T-helper 1 cell treated with Interleukin-12 subunit alpha and Interleukin-12 subunit beta and Interleukin-4 antibody, amounts not matched to agents 30 ng/mL and 1 ng/mL, for 36 hours (primary cell): ENCODE results near the gene TSHZ2. TPM values are rescaled to one million over a fixed set of nuclear protein-coding genes. Genes with fewer than 3 reads are reported as not detected.
"Not testable (repeated sequence)": the region's sequence is repeated elsewhere in the genome, so short reads cannot be mapped to it uniquely, and the experiment has no call there.

ENCODE experiments used
- intact Hi-C: fragments of 100-400 bp; cut with micrococcal nuclease; formaldehyde crosslinking; loops from one replicate; pipeline ENCODE4 v1.15.1; 2024
- total RNA-seq: library from RNA; stranded (reverse); gene quantifications from 2 replicates; pipeline ENCODE4 v1.2.3, GENCODE V29; 2022

TSHZ2 gene
- total RNA-seq, 1 donor from 2014 or later = 28.4 TPM

- intact Hi-C loops = not testable (repeated sequence)
These were observed 551.5 kb downstream of the TSHZ2 start for GRCh38 chr20:53523615-53524014.

DNA sequence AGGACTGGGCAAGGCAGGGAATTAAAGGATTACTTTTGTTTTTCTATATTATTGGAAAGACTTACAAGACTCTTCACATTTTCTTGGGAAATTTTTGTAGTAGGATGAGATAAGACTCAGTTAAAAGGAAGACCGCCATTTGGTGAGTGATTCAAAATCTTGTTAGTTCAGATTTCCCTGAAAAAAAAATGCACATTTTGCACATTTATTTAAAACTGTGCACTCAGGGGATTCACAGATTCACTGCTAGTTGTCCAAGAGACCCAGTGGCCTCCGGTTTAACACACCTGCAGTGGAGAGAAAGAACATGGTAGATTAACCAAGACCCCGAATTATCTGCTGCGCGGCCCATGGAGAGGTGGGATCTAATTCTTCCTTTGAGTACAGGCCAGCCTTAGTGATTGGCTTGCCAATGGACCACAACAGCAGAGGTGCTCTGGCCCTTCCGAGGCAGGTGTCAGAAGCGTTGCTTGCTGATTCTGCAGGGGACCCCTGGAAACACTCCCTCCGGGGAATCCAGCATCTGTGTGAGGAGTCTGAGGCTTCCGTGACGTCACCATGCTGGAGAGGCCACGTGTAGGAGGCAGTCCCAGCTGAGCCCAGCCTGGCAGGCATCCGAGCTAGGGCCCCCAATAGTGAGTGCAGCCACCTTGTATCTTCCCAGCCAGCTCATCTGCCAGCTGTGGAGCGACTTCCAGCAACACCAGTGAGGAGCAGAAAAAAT lies 552.6 kb downstream of the TSHZ2 start:
- intact Hi-C loops = no loop called here

DNA sequence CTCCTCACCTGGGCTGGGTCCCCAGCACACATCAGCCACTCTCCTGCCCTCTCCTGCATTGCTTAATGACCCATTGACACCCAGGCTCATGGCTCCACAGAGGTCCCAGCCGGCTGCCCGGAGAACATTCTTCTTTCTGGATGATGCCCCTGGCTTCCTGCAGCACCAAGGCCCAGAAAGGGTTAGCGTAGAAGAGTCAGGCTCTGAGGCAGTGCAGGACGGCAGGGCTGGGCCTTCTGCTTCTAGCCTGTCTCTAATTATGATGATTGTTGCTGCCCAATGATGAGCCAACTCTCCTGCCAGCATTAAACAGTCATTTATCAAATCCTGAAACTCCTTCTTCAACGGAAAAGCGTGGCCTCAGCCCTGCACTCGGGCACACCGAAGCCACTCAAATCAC lies 555.0 kb downstream of the TSHZ2 start:
- intact Hi-C loops = no loop called here

DNA sequence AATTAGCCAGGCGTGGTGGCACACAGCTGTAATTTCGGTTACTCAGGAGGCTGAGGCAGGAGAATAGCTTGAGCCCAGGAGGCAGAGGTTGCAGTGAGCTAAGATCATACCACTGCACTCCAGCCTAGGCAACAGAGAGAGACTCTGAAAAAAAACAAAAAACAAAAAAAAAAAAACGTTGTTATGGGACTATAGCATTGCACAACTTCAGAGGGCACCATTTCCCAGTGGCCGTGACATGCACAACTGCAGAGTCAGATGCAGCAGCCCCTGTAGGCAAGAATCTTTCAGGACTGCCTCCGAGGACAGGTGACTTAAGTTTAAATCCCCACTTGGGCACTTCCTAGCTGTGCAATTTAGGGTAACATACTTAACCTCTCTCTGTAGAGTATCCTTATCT lies 557.5 kb downstream of the TSHZ2 start:
- intact Hi-C loops = no loop called here

GRCh38 chr20:53530440-53530839 lies 558.3 kb downstream of the TSHZ2 start:
- intact Hi-C loops = no loop called here

DNA sequence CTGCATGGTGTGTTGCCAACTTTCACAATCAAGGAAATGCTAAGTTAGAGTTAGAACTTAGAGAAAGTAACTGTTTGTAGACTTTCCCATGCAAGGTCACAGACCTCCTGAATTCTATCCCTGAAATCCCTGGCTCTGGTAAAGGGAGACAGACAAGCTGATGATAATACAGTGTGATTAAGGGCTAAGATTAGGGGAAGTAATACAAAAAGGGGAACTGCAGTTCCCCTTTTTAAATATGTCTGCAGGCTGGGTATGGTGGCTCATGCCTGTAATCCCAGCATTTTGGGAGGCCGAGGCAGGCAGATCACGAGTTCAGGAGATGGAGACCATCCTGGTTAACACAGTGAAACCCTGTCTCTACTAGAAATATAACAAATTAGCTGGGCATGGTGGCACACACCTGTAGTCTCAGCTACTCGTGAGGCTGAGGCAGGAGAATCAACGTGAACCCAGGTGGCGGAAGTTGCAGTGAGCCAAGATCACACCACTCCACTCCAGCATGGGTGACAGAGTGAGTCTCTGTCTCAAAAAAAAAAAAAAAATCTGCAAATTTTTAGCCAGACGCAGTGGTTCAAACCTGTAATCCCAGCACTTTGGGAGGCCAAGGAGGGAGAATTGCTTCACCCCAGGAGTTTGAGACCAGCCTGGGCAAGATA lies 560.6 kb downstream of the TSHZ2 start:
- intact Hi-C loops = not testable (repeated sequence)

DNA sequence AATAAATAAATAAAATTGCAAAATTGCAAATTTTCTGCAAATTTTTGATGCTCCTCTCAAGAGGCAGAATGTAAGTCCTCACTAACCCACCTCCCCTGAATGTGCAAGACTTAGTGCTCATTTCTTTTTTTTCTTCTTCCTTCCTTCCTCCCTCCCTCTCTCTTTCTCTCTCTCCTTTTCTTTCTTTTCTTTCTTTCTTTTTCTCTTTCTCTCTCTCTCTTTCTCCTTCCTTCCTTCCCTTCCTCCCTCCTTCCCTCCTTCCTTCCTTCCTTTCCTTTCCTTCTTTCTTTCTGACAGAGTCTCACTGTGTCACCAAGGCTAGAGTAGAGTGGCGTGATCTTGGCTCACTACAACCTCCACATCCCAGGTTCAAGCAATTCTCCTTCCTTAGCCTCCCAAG lies 561.3 kb downstream of the TSHZ2 start:
- intact Hi-C loops = no loop called here

GRCh38 chr20:53534037-53534436 lies 561.9 kb downstream of the TSHZ2 start:
- intact Hi-C loops = no loop called here

DNA sequence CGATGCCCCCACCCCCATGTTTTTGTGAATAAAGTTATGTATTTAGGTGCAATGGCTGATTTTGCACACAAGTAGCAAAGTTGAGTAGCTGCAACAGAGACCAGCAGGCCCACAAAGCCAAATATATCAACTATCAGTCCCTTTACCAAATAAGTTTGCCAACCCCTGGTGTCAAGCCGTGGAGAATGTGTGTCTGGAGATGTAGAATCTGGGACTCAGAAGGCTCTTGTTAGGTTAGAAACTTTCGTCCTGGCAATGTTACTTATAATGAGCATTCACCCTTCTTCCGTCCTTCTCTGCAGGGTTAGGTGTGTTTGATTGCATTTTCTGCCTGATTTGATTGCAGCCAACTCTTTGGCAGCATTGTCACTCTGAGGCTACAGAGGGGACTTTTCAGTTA lies 563.7 kb downstream of the TSHZ2 start:
- intact Hi-C loops = no loop called here

DNA sequence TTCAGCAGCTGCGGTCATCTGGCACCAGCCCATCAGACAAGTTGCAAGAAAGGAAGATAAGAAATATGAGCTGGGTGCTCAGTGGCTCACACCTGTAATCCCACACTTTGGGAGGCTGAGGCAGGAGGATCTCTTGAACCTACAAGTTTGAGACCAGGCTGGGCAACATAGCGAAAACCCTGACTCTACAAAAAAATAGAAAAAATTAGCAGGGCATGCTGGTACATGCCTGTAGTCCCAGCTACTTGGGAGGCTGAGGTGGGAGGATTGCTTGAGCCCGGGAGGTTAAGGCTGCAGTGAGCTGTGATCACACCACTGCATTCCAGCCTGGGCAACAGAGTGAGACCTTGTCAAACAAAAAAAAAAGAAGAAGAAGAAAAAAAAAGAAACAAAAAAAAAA lies 564.2 kb downstream of the TSHZ2 start:
- intact Hi-C loops = not testable (repeated sequence)

- intact Hi-C loops = no loop called here
These were observed 567.4 kb downstream of the TSHZ2 start for GRCh38 chr20:53539516-53539915.
